Cerebellar cortex (tissue), 1 donor: Measurements from ENCODE around the gene NMB.

Source experiments
- DNase-seq: peaks from one replicate; pipeline ENCODE4 v3.0.0-alpha.2; 2015; ENCODE audit warnings: low spot score

NMB gene

DNA sequence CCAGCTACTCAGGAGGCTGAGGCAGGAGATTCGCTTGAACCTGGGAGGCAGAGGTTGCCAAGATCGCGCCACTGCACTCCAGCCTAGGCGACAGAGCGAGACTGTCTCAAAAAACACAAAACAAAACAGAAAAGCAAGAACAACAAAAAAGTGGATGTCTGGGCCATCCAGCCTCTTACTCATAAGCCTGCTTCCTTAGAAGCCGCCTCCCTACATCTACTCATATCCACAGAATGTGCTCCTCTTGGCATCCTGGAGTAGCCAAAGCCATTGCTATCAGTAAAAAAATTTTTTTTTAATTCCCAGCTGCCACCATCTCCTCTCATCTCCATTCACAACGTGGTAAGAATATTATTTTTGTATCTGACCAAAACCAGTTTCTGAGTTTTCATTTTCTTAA is 46.4 kb downstream of the NMB start:
- DNase-seq = no peak

DNA sequence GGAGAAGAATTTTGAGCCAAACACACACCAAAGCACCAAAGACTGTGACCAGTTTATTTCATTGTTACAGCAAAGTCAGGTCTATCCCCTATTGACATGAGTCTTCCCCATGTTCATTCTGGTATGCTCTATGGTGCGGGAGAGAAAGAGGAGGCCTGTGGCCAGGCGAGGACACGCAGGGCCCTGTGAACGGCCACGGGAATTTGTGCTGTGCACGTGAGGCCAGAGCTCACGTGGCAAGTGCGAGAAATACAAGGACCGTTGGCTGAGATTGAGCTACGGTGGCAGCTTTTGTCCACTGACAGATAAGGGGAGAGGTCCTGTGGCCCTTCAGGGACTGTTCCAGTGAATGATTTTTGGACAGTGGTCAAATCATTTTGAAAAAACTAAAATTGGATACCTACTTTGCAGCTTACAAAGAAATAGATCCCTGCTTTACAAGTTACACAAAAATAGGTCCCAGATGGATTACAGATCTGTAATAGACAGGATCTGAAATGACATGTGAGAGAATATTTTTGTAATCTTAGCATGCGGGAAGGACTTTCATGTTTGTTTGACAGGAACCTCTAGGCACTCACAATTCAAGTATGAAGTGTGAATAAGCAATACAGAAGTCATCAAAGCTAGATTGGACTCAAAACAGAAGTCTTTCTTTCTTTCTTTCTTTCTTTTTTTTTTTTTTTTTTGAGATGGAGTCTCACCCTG is 48.0 kb downstream of the NMB start:
- DNase-seq = no peak

DNA sequence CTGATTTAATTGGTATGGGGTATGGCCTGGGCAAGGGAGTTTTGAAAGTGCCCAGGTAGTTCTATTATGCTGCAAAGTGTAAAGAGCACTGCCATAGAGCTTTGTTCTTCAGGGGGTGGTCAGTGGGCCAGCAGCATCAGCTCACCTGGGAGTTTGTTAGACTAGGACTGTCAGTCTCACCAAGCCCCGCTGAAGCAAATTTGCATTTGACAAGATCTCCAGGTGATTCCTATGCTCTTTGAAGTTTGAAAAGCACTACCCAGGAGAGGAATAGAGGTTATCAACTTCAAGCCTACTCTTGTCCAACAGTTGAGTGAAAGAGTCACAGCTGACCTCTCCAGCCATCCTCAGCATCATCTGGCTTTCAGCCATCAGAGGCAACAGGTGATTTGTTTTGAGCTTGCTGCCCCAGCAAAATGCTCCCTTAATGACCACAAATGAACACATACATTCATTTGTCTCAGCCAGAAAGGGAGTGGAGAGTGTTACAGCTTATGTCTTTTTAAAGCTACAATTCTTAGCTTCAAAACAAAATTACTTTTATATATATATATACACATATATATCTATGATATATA is 49.2 kb downstream of the NMB start:
- no peak for DNase-seq

DNA sequence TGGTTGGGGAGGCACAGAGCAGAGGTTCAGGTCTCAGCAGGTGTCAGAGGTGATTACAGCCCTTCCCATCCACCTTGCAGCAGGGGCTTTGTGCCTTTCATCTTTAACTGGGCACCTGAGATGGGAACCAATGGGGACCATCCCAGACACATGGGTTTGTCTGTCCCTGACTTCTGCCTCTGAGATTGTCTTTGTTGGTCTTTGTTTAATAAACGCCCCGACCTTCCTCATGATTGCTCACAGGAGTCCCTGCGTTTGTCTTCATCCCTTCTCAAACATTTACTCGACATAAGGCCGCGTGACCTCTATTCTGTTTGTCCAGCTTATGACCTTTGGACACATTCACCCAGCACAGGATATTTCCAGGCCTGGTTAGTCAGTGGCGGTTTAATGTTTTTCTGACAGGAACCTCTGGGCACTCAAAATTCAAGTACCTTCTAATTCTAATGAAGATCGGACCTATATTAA is 51.3 kb downstream of the NMB start:
- DNase-seq = no peak

DNA sequence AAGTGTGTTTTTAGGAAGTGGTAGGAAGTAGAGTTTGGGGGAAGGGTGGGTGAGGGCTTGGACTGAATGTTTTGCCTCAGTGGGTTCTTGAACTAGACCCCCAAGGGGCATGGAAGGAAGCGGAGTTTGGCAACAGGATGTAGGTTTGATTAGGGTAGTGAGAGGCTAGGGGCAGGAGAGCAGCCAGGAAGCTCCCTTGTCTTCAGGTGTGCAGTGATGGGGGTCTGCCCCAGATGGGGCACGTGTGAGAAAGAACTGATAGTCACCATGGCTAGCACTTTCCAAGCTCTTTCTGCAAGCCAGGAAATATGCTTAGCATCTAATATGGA is 52.5 kb downstream of the NMB start:
- no peak for DNase-seq
